Measurements from ENCODE around the gene ACKR1.

GRCh38 chr1:159222075-159222865 is 17.6 kb downstream of the ACKR1 start:
- no peak for TF ChIP-seq CTCF (IDR thresholded peaks at IDR 0.05)
- TF ChIP-seq POLR2A (IDR thresholded peaks at IDR 0.05), result no peak
- no peak for TF ChIP-seq EP300 (IDR thresholded peaks at IDR 0.05)
